Cardiac fibroblast (primary cell): ENCODE measurements around the gene PAXIP1.

Experiments used
- DNase-seq, 2 donors: peaks; one replicate each; pipeline versions ENCODE4 v3.0.0 to v3.0.0-alpha.2; 2010; ENCODE audit warnings: low read depth in 2 of 2
- H3K4me3 ChIP-seq, 2 donors: replicated peaks in 1 of 2; 1 replicate in 1 of 2; 2 replicates in 1 of 2; pipeline ENCODE4 v1.5.1; 2011; ENCODE audit warnings: low read depth in 2 of 2, low read length in 2 of 2, mild to moderate bottlenecking in 2 of 2, moderate library complexity in 1 of 2
- TF ChIP-seq, protein P1 (sequence below): IDR thresholded peaks from one replicate; pipeline ENCODE4 v1.5.1; 2011; ENCODE audit warnings: low read depth, mild to moderate bottlenecking, low read length, inconsistent platforms

PAXIP1 gene

DNA sequence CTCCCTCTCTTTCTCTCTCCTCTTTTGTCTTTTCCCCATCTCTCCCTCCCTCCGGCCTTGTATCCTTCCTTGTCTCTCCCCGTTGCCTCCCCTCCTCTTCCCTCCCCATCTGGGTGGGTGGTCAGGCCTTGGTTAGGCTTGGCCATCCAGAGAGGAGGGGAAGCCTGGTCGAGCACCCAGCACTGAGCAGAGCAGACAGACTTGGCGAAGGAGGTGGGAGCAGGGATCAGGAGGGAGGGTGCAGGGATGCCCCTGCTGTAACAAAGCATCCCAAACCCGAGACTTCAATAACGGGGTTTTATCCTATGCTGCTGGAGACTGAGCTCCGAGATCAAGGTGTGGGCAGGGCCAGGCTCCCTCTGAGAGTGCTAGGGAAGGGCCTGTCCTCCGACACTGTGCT is 97.3 kb downstream of the PAXIP1 start:
- no peak for DNase-seq
- no peak overlapping the region for H3K4me3 ChIP-seq
- TF ChIP-seq, protein P1, sequence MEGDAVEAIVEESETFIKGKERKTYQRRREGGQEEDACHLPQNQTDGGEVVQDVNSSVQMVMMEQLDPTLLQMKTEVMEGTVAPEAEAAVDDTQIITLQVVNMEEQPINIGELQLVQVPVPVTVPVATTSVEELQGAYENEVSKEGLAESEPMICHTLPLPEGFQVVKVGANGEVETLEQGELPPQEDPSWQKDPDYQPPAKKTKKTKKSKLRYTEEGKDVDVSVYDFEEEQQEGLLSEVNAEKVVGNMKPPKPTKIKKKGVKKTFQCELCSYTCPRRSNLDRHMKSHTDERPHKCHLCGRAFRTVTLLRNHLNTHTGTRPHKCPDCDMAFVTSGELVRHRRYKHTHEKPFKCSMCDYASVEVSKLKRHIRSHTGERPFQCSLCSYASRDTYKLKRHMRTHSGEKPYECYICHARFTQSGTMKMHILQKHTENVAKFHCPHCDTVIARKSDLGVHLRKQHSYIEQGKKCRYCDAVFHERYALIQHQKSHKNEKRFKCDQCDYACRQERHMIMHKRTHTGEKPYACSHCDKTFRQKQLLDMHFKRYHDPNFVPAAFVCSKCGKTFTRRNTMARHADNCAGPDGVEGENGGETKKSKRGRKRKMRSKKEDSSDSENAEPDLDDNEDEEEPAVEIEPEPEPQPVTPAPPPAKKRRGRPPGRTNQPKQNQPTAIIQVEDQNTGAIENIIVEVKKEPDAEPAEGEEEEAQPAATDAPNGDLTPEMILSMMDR, result no peak

DNA sequence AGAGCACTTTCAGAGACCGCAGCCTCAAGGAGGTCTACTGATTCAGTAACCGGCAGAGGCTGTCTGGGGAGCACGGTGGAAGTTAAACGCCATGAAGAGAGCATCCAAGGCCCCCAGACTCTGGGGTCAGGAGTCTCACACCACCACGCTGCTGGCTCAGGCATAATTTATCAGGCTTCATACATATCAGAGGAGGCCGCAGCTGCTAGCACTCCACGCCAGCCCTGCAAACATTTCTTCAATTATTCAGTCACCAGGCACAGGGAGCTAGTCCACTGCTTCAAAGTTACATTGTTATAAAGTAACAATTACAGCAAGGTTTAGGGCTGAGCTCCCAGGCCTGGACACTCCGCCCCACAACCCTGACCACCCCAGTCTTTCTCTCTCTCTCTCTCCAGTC is 97.8 kb downstream of the PAXIP1 start:
- H3K4me3 ChIP-seq, result no peak overlapping the region
- no peak for DNase-seq
- TF ChIP-seq, protein P1, result no peak

DNA sequence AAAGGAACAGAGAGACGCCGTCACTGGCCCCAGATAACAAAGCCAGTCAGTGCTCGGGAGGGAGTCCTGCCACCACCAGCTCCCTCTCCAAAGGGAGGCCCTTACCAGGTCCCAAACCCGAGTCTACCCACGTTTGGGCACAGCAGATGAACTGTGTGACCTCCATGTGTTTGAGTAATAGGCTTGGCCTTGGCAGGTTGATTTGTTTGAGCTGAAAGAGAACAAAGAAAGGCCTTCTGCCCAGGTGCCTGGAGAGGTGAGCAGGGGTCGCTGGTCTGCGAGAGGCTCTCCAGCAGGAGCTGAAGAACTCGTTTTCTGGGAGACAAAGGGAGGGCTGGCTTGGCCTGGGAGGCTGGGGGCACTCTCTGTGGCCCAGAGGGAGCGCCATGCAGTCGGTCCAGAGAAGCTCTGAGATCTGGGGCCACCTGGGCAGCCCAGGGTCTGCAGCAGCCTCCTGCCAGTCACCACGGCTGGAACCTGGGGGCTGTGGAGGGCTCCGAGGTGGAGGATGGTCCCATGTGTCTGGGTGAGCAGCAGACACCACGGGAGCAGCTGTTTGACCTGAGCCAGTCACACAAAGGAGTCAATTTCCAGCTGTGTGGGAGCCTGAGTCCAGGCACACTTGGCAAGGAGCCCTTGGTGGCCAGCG is 99.7 kb downstream of the PAXIP1 start:
- H3K4me3 ChIP-seq, result no peak overlapping the region
- DNase-seq, result no peak
- TF ChIP-seq, protein P1, result no peak

DNA sequence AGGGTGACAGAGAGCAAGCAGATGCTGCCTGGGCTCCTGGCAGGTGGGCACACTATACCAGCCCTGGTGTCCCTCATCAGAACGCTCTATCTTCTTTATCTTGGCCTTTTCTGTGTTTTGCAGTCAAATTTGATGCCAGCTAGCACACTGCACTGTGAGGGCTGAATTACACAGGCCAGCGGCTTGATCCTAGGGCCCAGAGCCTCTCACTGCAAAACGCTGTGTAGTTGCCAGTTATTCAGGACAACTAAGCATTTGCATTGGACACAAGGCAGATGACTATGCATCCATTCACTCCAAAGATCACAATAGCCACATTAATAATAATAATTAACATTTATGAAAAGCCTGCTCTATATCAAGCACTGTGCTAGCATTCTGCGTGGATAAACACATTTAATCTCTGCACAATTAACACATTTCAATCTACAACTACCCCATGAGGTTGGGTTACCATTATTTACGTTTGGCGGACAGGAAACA is 100.3 kb downstream of the PAXIP1 start:
- TF ChIP-seq, protein P1, result no peak
- DNase-seq, result no peak
- no peak overlapping the region for H3K4me3 ChIP-seq

DNA sequence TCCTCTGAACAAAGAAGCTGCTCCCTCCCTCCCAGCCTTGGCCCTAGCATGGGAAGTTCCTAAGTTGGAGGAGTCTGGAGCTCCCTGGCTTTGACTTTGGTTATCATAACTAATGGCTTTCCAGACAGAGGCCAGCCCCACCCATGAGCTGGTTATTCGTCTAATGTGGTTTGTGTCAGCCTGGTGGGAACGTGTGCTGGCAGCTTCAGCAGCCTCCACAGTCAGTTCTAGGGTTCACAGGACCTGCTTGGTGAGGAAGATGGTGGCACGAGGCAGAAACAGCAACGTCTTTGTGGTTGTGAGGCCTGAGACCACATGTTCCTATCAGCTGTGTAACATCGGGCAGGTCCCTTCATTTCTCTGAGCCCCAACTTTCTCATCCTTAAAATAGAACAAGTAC is 103.1 kb downstream of the PAXIP1 start:
- TF ChIP-seq, protein P1, result no peak
- no peak overlapping the region for H3K4me3 ChIP-seq
- no peak for DNase-seq

DNA sequence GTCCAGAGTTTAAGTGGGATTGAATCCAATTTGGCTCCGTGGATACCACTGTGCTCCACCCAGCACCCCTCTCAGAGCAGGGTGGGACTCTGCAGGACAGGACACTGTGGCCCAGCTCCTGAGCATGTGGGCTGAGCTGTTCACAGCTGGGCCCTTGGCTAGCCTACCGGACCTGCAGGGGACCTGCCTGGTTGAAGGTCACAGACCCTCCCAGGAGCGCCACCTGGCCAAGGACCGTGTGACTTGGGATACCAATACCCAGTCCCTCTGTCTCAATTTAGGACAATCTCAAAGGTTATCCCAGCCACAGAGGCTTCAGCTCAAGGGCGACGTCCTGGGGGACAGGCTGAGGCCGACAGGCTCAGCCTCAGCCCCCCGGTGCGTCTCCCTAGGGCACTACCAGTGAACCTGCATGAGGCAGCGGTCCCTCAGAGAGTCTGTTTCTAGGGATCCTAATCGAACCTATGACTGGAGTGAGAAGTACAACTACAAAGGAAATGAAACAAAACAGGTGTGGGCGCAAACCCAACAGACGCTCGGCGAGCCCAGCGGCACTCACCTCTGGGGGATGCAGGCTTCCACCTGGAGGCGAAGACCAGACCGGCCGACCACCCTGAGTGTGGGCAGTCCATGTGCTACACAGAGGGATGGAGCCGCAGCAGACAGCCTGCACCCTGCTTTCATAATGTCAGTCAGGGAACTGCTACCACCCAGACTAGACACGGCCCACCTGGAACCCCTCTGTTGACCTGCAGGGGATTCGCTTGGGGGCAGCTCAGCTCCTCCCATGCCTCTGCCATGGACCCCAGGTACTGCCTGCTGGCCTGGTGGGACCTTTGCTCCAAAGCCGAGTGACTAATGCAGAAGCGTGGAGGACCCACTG is 103.7 kb downstream of the PAXIP1 start:
- no peak for DNase-seq
- TF ChIP-seq, protein P1, result no peak
- no peak overlapping the region for H3K4me3 ChIP-seq
